Osteoblast (primary cell): ENCODE data around the gene MAP7D3. TPM values are rescaled to one million over a fixed set of nuclear protein-coding genes. Genes with fewer than 3 reads are reported as not detected.

Experiments used
- DNase-seq: peaks from one replicate; pipeline ENCODE4 v3.0.0; 2011; ENCODE audit warnings: low spot score, mixed read lengths; ENCODE audit not compliant: insufficient read length; ENCODE audit errors: missing footprints
- H2AFZ ChIP-seq: 2 replicates; pipeline ENCODE4 v1.6.0; 2011; ENCODE audit warnings: mild to moderate bottlenecking, low read length
- H3K27ac ChIP-seq: 2 replicates; pipeline ENCODE4 v1.5.1; 2011; ENCODE audit warnings: mild to moderate bottlenecking, low read depth, low read length, moderate library complexity
- H3K27me3 ChIP-seq: 2 replicates; pipeline ENCODE4 v1.6.0; 2012; ENCODE audit warnings: mild to moderate bottlenecking, control low read depth, inconsistent platforms, low read length, moderate library complexity; ENCODE audit not compliant: insufficient read depth
- H3K36me3 ChIP-seq: 2 replicates; pipeline ENCODE4 v1.5.1; 2011; ENCODE audit warnings: mild to moderate bottlenecking, low read length, control low read depth, moderate library complexity; ENCODE audit not compliant: insufficient read depth
- H3K4me1 ChIP-seq: 2 replicates; pipeline ENCODE4 v1.5.1; 2011; ENCODE audit warnings: mild to moderate bottlenecking, low read length, control low read depth, moderate library complexity; ENCODE audit not compliant: insufficient read depth
- H3K4me2 ChIP-seq: 2 replicates; pipeline ENCODE4 v1.6.0; 2011; ENCODE audit warnings: mild to moderate bottlenecking, low read length; ENCODE audit not compliant: insufficient read depth
- H3K4me3 ChIP-seq: fragments of 200-600 bp; sonication (generic); 3 replicates; pipeline ENCODE4 v1.5.1; 2012; ENCODE audit warnings: mild to moderate bottlenecking, low read length, inconsistent platforms; ENCODE audit not compliant: insufficient read depth
- H3K79me2 ChIP-seq: 2 replicates; pipeline ENCODE4 v1.6.0; 2012; ENCODE audit warnings: mild to moderate bottlenecking, low read length, control low read depth, inconsistent platforms; ENCODE audit not compliant: insufficient read depth
- H3K9me3 ChIP-seq: 2 replicates; pipeline ENCODE4 v1.5.1; 2011; ENCODE audit warnings: low read depth, low read length, control low read depth
- H4K20me1 ChIP-seq: 2 replicates; pipeline ENCODE4 v1.6.0; 2012; ENCODE audit warnings: mild to moderate bottlenecking, low read length, control low read depth; ENCODE audit not compliant: insufficient read depth
- CTCF ChIP-seq: IDR thresholded peaks from 2 replicates; pipeline ENCODE4 v1.5.1; 2011; ENCODE audit warnings: mild to moderate bottlenecking, low read depth, low read length, moderate library complexity; ENCODE audit errors: extremely low read depth
- total RNA-seq: library from RNA; depleted of rRNA; stranded (reverse); fragments of >200 nt; gene quantifications from 2 replicates; pipeline ENCODE4 v1.2.3, GENCODE V29; 2012

The MAP7D3 gene
- total RNA-seq, 1 donor: 19.2 TPM

GRCh38 chrX:136215559-136215958 is 35.6 kb downstream of the MAP7D3 start:
- H3K4me3 ChIP-seq: no peak overlapping the region
- H3K79me2 ChIP-seq: no peaks in the 10 kb centered on the region
- no peaks in the 10 kb centered on the region for H3K9me3 ChIP-seq
- H3K4me2 ChIP-seq: no peak overlapping the region
- H2AFZ ChIP-seq: no peak overlapping the region
- no peaks in the 10 kb centered on the region for H3K27me3 ChIP-seq
- H3K36me3 ChIP-seq: peaks cover 19% of the 10 kb centered on the region
- peak overlapping the region; percentile 71 for H3K27ac ChIP-seq
- DNase-seq: no peak
- H3K4me1 ChIP-seq: peaks cover 30% of the 10 kb centered on the region
- H4K20me1 ChIP-seq: no peaks in the 10 kb centered on the region
- no peak for TF ChIP-seq CTCF

GRCh38 chrX:136214551-136214950 is 36.6 kb downstream of the MAP7D3 start:
- TF ChIP-seq CTCF: no peak

GRCh38 chrX:136212557-136213111 is 38.6 kb downstream of the MAP7D3 start:
- TF ChIP-seq CTCF: no peak
- Histone ChIP-seq H3K27ac (peak overlapping the region; percentile 14), H3K36me3 (peaks cover 26% of the 10 kb centered on the region), H3K79me2 (no peaks in the 10 kb centered on the region), H3K9me3 (no peaks in the 10 kb centered on the region), H3K4me1 (peaks cover 37% of the 10 kb centered on the region), H3K4me3 (no peak overlapping the region), H3K27me3 (no peaks in the 10 kb centered on the region), H3K4me2 (no peak overlapping the region), H2AFZ (no peak overlapping the region), H4K20me1 (no peaks in the 10 kb centered on the region)
- no peak for DNase-seq

More at GRCh38 chrX:136214551-136214950, 36.6 kb downstream of the MAP7D3 start:
- Histone ChIP-seq H4K20me1 (no peaks in the 10 kb centered on the region), H3K4me1 (peaks cover 37% of the 10 kb centered on the region), H3K36me3 (peaks cover 20% of the 10 kb centered on the region), H3K9me3 (no peaks in the 10 kb centered on the region), H3K27me3 (no peaks in the 10 kb centered on the region), H3K4me2 (peak overlapping the region; percentile 12), H2AFZ (no peak overlapping the region), H3K27ac (peak overlapping the region; percentile 71), H3K4me3 (no peak overlapping the region), H3K79me2 (no peaks in the 10 kb centered on the region)
- DNase-seq: no peak

- DNase-seq: no peak
- Histone ChIP-seq H3K27ac (peak overlapping the region; percentile 14), H3K9me3 (no peaks in the 10 kb centered on the region), H3K4me3 (no peak overlapping the region), H3K36me3 (peaks cover 26% of the 10 kb centered on the region), H3K79me2 (no peaks in the 10 kb centered on the region), H3K4me1 (peaks cover 37% of the 10 kb centered on the region), H4K20me1 (no peaks in the 10 kb centered on the region), H3K27me3 (no peaks in the 10 kb centered on the region), H2AFZ (no peak overlapping the region), H3K4me2 (no peak overlapping the region)
- TF ChIP-seq CTCF: no peak
These were observed 39.2 kb downstream of the MAP7D3 start for GRCh38 chrX:136211766-136212556.
